ENCODE results near the gene WWOX.

Gene WWOX

GRCh38 chr16:79128706-79129105 is 1029.3 kb downstream of the WWOX start:
- in situ Hi-C loops (cut with MboI; ENCODE audit: low sequenced_read_pairs) = no loop called here

GRCh38 chr16:79130616-79131015 is 1031.2 kb downstream of the WWOX start:
- in situ Hi-C loops (cut with MboI; ENCODE audit: low sequenced_read_pairs) = no loop called here

- in situ Hi-C loops (cut with MboI; ENCODE audit: low sequenced_read_pairs) = no loop called here
Measured at GRCh38 chr16:79131321-79132075, 1032.0 kb downstream of the WWOX start.

- in situ Hi-C loops (cut with MboI; ENCODE audit: low sequenced_read_pairs) = no loop called here
Measured at GRCh38 chr16:79132701-79133100, 1033.2 kb downstream of the WWOX start.

GRCh38 chr16:79134300-79134699 is 1034.8 kb downstream of the WWOX start:
- in situ Hi-C loops (cut with MboI; ENCODE audit: low sequenced_read_pairs) = no loop called here

- in situ Hi-C loops (cut with MboI; ENCODE audit: low sequenced_read_pairs) = no loop called here
Measured at GRCh38 chr16:79136955-79137354, 1037.5 kb downstream of the WWOX start.

- in situ Hi-C loops (cut with MboI; ENCODE audit: low sequenced_read_pairs) = no loop called here
Measured at GRCh38 chr16:79137426-79137939, 1038.0 kb downstream of the WWOX start.

- in situ Hi-C loops (cut with MboI; ENCODE audit: low sequenced_read_pairs) = no loop called here
Measured at GRCh38 chr16:79139799-79140198, 1040.3 kb downstream of the WWOX start.

GRCh38 chr16:79143026-79143425 is 1043.6 kb downstream of the WWOX start:
- in situ Hi-C loops (cut with MboI; ENCODE audit: low sequenced_read_pairs) = no loop called here

GRCh38 chr16:79150151-79150550 is 1050.7 kb downstream of the WWOX start:
- in situ Hi-C loops (cut with MboI; ENCODE audit: low sequenced_read_pairs) = no loop called here

GRCh38 chr16:79150632-79151310 is 1051.3 kb downstream of the WWOX start:
- in situ Hi-C loops (cut with MboI; ENCODE audit: low sequenced_read_pairs) = no loop called here

- in situ Hi-C loops (cut with MboI; ENCODE audit: low sequenced_read_pairs) = no loop called here
Measured at GRCh38 chr16:79154086-79154485, 1054.6 kb downstream of the WWOX start.

GRCh38 chr16:79155471-79155870 is 1056.0 kb downstream of the WWOX start:
- in situ Hi-C loops (cut with MboI; ENCODE audit: low sequenced_read_pairs) = no loop called here

GRCh38 chr16:79155904-79156303 is 1056.5 kb downstream of the WWOX start:
- in situ Hi-C loops (cut with MboI; ENCODE audit: low sequenced_read_pairs) = no loop called here

- in situ Hi-C loops (cut with MboI; ENCODE audit: low sequenced_read_pairs) = no loop called here
Measured at GRCh38 chr16:79156761-79157160, 1057.3 kb downstream of the WWOX start.

- in situ Hi-C loops (cut with MboI; ENCODE audit: low sequenced_read_pairs) = no loop called here
Measured at GRCh38 chr16:79158337-79158736, 1058.9 kb downstream of the WWOX start.

GRCh38 chr16:79159261-79160049 is 1060.0 kb downstream of the WWOX start:
- in situ Hi-C loops (cut with MboI; ENCODE audit: low sequenced_read_pairs) = no loop called here

- in situ Hi-C loops (cut with MboI; ENCODE audit: low sequenced_read_pairs) = no loop called here
Measured at GRCh38 chr16:79162977-79163376, 1063.5 kb downstream of the WWOX start.

GRCh38 chr16:79163691-79164387 is 1064.4 kb downstream of the WWOX start:
- in situ Hi-C loops (cut with MboI; ENCODE audit: low sequenced_read_pairs) = no loop called here

GRCh38 chr16:79164388-79164995 is 1065.0 kb downstream of the WWOX start:
- in situ Hi-C loops (cut with MboI; ENCODE audit: low sequenced_read_pairs) = no loop called here

All from HL-60/S4 (cell line).